Measurements from ENCODE around the gene PPFIA4. TPM values are rescaled to one million over a fixed set of nuclear protein-coding genes. Genes with fewer than 3 reads are reported as not detected.
"Not testable (repeated sequence)": the region's sequence is repeated elsewhere in the genome, so short reads cannot be mapped to it uniquely, and the experiment has no call there.

PPFIA4 gene
- polyA plus RNA-seq, 3 donors = 7.4 to 15.9 (median 13.3) TPM

DNA sequence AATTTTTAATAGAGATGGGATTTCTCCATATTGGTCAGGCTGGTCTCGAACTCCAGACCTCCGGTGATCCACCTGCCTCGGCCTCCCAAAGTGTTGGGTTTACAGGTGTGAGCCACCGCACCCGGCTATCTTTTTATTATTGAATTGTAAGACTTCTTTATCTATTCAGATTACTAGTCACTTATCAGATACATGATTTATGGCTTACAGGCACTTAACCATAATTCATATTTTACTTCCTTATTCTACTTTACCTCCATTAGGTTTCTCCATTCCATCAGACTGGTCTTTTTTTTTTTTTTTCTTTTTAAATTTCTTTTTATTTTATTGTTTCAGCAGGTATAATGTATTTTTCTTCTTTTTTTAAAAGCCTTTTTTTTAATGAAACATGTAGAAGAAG, 14.7 kb upstream of the PPFIA4 start:
- no peak for DNase-seq

DNA sequence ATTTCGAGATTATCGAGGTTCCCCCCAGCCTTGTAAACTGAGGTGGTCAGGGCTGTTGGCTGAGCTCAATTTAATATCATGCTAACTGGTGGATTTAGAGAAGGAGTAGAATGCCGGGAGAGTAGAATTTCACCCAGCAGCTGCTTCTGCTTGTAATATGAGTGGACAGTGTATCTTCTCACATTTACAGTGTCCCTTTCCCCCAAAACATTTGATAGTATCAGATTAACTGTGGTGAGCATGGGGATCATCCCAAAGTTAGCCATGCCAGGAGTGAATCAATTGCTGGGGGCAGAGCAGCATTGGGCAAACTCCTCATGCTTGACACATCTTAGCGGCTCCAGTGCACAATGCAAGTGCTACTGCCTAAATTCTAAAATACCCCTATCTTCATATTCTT, 9.2 kb upstream of the PPFIA4 start:
- DNase-seq = no peak

DNA sequence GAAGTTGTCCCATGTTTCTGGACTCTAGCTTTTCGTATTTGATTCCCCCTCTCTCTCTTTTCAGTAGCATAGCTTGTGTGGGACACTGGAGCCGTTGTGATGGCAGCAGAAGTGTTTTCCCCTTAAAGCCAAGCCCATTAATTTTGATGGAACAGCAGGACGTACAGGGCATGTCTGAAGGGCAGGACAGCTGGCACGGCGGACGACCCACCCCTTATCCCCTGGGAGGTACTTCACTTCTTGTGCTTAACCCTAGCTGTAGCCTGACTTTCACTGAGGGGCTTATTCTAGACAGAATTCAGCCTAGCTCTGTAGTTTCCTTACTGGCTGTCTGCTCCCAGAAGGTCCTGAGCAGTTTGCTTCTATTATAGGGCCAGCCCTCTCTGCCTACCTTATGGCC, 8.6 kb upstream of the PPFIA4 start:
- DNase-seq = no peak

DNA sequence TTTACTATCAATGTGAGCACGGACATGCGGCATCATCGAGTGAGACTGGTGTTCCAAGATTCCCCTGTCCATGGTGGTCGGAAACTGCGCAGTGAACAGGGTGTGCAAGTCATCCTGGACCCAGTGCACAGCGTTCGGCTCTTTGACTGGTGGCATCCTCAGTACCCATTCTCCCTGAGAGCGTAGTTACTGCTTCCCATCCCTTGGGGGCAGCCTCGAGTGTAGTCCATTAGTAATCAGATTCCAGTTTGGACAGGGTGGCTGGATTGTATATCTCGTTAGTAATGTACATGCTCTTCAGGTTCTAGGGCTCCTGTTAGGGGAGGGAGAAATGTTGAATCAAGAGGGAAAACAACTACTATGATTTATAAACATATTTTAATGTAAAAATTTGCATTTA, 3.4 kb upstream of the PPFIA4 start:
- not testable (repeated sequence) for DNase-seq

DNA sequence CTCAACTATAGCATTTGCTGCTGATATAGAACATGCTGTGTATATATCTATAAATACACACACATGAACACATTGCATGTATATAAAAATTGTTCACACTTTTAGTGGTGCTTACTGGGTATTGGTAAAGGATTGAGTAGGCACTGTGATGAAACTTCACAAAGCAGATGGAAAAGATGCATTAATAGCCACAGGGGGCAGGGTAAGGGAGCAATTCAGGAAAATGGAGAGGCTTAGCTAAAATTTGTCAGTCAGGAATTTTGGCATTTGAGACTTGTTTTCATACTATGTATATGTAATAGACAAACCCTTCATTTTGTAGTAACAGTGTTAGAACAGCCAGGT, 633 bp upstream of the PPFIA4 start:
- DNase-seq = no peak

DNA sequence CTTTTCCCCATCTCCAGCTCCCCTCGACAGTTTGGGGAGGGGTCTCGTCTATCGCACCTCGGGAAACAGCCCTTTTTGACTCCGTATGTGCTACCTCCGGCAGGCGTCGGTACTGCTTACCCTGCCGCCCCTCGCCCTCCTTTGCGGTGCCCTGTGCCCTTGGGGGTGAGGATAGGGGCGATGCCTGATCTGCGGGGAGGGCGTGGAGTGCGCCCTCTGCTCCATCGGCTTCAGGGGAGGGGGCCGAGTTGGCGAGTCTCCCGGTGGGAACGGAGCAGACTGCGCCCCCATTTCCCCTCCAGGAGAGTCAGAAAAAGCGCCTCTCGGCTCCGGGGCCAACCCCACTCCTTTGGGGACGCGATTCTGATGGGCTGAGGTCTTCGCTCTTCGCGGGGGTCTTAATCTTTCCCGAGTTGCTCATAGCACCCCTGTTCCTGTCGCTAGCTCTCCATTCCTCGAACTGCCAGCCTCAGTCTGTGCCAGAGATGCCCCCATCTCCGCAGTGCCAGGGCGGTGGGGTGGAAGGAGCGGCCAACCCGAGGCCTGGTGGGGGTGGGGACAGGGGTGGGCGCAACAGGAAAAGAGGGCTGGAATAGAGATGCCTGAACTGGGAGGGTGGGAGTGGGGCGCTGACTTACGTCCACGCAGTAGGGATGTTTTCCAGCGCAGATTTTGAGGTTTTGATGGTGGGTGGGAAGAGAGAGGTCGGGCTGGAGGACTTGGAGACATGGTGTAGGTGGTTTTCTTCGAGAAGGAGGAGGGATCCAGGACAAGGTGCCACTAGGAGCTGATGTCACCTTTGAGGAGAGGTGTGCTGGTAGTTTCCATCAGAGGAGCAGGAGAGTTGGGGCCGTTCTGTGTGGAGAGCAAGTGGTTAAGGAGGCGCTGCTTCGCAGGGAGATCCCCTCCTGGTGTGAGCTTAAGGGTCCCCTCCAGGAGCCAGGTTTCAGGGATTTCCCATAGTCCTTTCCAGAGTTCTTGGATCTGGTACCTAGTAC, 674 bp downstream of the PPFIA4 start:
- no peak for DNase-seq

DNA sequence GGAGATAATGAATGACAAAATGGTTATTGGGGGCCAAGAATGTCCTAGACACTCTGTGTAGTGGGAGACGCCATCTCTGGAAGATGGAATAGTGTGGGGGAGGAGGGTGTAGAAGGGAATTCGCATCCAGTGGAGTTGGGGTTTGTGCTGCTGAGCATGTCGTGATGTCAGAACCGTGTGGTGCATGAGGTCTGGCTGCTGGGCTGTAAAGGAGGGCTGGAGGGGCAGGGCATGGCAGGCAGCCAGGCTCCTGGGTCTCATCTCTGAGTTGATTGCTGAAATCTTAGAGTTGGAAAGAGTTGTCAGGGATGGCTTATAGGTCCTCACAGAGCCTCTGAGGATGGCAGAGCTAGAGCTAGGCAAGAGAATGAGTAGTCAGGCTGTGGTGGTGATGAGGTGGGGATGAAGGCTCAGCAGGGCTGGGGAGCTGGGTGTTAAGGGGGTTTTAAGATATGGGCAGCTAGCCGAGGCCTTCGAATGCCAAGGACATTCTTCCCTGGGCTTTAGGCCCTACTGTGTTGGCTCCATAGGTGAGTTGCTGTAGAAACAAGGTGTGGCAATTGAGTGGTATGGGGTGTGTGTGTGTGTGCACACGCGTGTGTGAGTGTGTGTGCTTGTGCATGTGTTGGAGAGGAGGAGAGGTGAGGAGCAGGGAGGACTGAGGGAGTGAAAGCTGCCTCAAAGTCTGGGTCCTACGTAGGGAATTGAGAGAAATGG, 1.9 kb downstream of the PPFIA4 start:
- no peak for DNase-seq

DNA sequence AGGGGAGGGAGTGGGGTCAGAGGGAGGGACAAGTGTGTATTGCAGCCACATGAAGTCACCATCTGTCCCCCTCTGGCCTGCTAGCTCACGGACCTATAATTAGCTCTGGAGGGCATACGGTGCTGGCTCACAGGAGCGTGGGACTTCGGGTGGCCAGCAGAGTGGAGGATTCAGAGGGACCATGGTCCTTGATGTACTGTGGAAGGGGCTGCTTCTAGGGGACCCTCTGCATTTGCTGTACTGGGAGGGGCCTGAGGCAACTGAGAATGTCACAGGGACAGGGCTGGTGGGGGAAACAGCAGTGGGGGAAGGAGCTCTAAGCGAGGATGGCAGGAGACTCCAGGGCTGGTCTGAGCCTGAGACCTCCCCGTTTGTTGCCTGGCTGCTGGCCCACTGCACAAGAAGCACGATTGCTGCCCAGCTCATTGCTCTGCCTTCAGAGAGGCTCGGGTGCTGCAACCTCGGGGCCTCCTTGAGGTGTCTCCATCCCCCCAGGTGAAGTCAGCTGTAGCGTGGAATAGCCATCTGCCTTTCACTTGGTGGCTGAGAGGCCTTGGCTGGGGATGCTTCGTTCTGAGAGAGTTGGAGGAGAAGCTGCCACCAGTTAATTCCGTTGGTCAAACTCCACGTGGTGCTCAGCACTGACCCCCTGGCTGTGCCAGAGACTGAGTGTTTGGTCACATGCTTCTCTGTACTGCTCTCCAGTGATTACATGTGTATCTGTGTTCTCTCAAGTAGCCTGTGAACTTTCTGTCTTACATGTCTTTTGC, 2.7 kb downstream of the PPFIA4 start:
- no peak for DNase-seq

DNA sequence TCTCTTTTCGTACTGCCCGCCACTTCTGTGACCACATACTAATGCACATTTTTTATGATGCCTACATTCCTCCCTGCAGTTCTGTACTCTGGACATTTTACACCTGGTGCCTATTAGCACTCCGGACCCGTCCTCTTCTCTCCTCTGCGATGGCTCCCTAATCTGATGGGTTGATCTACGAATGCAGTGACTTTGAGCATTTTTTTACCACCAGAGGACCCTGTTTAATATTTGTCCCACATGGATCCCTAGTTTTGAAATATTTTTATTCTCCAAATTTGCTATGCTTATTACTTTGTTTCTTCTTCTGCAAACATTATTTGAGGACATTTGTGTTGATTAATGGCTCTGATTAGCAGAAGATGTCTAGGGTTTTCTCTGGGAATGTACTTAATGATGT, 5.2 kb downstream of the PPFIA4 start:
- no peak for DNase-seq

DNA sequence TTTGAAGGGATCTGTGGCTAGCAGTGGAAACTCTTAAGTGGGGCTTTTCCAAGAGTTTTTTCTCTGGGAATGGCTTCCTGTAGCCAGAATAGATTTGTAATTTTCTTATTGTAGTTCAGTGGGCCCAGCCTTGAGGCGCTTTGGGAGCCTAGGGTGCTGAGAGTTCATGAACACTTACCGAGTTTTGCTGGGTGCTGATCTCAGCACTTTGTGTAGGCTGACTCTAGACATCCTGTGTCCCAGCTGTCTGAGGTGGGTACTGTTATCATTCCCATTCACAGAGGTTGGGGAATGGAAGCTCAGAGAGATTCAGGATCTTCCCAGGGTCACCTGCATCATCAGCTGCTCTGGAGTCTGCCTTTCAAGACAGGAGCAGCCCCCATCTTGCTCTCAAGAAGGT, 7.0 kb downstream of the PPFIA4 start:
- no peak for DNase-seq

DNA sequence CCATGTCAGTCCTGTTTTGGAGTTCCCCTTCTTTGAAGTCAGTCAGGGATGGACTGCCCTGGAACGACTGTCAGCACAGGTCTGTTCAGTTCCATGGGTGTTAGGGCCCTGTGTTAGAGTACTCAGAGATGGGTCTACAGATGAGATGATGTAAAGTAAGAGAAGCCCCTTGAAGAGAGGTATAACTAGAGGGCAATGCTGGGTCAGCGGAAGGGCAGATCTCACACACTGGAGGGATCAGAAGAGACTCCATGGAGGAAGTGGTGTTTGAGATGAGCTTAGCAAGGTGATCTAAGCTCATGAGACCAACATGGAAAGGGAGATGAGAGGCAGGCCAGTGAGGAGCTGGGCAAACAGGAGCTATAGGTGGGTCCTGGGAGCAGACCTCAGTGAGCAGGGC, 7.6 kb downstream of the PPFIA4 start:
- no peak for DNase-seq

DNA sequence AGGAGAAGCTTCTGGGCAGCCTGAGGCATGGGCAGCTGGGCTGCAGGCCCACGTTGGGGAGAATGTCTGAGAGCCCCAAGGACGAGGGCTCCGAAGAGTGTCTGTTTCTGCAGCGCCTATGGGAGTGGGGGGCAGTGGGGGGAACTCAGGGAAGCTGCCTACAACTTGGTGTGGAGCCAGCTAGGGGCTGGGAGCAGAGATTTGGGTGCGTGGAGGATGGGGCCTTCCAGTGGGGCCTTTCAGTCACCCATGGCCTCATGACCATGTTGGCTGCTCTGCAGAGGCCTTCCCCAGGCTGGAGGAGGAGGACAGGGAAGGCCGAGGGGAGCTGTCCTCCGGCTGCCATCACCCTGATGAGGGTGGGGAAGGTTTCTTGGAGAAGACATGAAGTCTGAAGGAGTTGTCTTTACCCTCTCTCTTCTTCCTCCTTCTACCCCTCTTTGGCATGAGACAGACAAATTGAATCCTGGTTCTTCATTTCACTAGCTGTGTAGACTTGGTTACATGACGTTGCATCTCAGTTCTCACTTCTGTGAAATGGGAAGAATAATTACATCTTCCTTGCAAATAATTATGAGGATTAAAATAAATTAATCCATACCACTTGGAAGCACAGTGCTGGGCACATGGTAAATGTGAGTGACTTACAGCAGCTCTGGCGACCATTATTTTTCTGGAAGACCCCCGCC, 8.3 kb downstream of the PPFIA4 start:
- DNase-seq = no peak

DNA sequence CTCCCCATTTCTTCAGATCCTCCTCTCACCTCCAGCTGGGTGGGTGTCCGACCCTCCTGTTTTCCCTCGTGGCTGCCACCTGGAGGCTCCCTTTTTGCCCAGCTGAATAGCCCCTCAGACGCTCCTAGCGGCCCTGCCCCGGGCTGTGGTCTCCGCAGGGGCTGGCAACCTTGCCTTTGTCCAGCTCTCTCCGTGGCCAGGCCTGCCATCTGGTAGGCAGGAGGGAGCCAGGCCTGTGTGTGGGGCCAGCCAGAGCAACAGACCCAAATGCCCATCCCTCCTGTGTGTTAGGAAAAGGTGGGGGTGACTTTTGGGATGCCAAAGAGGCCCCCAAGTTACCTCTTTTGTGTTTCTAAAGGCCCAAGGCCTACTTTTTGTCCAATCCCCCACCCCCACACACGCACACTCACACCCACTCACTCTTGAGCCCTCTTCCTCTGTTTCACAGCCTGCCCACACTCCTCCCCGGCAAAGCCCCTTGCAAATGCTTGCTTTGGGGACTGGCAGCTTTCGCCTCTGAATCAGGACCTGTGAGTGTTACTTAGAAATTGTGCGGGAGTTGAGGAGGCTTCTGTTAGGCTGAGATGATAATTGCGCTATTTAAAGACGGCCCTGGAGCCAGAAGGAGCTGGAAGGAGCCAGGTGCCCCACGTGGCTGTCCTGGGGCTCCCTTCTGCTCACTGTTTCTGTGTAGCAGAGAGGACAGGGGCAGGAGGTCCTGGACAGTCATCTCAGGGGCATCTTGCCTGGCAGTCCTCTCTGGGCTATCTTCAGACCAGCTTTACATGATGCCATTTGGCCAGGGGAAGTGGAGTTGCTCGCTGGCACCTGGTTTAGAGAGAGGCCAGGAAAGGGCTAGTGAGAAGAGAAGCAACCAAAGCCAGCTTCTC, 9.1 kb downstream of the PPFIA4 start:
- no peak for DNase-seq

DNA sequence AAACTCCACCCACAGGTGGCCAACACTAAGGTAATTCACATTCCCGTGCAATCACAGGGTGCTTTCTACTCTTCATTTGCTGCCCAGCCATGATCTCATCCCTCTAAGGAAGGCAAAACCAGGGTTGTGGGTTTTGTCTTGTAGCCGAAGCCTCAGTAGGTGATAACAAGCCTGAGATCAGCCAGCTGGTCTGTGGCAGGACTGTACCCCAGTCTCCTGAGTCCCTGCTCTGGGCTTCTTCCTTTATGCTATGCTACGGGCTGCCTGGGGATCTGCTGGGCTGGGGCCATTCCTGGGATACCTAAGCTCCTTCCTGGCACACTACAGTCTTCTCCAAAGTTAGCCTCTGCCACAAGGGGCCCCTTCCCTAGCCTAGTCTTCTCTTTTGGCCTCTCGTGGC, 9.8 kb downstream of the PPFIA4 start:
- no peak for DNase-seq

DNA sequence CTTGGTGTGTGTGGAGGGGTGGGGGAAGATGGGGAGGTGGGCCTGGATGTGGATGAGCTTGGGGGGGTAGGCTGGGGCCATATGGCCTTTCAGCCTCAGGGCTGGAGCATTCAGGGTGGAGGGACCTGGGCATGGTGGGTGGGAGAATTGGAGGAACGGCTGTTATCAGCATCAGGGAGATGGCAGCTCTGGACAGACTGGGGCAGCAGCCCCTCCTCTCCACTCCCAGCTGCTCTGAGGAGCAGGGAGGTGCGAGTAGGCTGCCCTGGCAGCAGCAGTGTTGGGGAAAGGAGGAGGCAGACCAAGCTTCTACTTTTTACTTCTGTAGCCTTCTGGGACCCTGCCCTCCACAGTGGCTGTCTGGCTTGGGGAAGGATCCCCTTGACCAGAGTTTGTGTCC, 10.2 kb downstream of the PPFIA4 start:
- no peak for DNase-seq

DNA sequence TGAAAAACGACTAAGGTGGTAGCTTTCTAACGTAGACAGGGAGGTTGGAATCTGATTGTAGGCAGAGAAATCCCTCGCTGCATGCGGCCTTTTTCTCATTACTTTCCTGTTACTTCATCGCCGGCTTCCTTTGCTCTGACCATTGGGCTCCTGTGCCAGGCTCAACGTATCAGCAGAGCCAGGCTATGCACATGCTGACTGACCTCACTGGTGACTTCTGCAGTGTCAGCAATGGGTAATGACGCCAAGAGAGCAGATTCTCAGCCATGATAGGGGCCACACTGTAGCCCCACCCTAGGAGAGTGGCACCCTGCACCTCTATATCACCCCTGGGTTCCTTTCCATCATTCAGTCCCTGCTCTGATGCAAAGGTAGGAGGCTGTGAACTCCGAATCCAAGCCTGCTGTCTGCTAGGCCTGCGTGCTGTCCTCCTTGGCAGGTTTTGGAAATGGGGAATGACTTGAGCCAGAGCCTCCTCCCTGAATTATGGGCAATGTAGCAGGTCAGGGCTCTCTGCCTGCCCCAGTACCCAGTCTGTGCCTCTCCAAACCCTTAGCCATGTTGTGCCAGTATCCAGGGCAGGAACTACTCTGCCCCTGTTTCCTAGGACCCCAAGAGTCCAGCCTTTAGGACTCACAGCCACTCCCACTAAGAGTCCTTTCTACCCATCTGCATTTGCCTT, 11.4 kb downstream of the PPFIA4 start:
- no peak for DNase-seq

DNA sequence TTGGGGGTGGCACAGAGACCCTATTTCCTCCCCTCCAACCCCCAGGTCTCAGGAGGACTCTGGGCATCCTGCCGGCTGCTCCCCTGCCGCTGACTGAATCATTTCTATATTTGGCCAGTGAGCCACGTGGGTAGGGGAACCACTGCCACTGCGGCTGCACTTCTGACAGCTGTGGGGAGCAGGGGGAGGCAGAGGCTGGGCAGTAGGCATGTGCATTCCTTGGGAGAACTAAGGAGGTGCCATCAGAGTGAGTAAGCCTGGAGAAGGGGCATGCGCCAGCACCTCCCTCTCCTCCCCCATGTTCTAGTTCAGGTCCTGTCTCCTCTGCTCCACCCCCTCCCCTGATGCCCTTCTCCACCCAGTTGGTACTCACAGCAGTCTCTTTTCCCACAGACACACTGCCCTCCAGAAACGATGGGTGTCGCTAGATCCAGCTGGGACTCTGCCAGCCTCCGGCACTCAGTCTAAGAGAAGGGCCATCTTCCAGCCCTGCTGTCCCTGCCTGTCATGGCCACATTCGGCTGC, 12.0 kb downstream of the PPFIA4 start:
- DNase-seq = no peak

DNA sequence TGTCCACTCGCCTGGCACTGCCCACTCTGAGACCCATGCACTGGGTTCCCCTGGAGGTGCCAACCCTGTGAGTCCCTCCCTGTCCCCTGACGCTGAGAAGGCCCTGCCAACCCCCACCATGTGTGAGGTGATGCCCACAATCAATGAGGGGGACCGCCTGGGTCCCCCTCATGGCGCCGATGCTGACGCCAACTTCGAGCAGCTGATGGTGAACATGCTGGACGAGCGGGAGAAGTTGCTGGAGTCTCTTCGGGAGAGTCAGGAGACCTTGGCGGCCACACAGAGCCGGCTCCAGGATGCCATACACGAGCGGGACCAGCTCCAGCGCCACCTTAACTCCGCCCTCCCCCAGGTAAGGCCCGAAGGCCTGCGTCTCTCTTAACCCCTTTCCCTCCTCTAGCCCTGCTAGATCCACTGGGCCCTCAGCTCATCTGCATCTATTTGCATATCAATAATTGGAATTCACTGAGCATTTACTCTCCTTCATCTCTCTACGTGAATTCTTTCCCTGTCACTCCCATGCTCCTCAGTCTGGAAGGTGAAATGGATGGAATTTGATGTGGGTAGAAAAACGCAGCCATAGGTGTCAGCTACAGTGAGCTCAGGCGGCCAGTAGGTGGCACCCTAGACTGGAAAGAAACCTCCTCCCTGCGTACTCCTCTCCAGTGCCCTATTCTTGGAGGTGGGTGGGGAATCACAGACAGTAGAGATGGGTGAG, 12.8 kb downstream of the PPFIA4 start:
- no peak for DNase-seq

Data from renal pelvis (tissue), 4 donors.